ENCODE data around the gene RDH5. TPM values are rescaled to one million over a fixed set of nuclear protein-coding genes. Genes with fewer than 3 reads are reported as not detected.

The RDH5 gene
- total RNA-seq, 1 experiment from 2014 or later, result 12.6 TPM

GRCh38 chr12:55693323-55694187 is 26.6 kb upstream of the RDH5 start:
- no TSS peak for BruUV-seq (replicated peaks)
- ChIA-PET CTCF (no interaction called here), POLR2A (ENCODE audit: unreplicated experiment) (no interaction called here)
- TF ChIP-seq CTCF (conservative IDR thresholded peaks at IDR 0.05), result no peak
- no peak for TF ChIP-seq EZH2 (IDR thresholded peaks at IDR 0.05; ENCODE audit: low read depth)
- no peak for DNase-seq
- no peak overlapping the region for H3K4me3 ChIP-seq
- intact Hi-C loops (cut with micrococcal nuclease; ENCODE audit: unreplicated experiment), result no loop called here
- no peak overlapping the region for H3K27ac ChIP-seq
- no peaks in the 10 kb centered on the region for H3K4me1 ChIP-seq (replicated peaks; ENCODE audit: insufficient read depth)
- peaks cover 41% of the 10 kb centered on the region for H3K27me3 ChIP-seq (ENCODE audit: insufficient read depth, low read depth)
- no peaks in the 10 kb centered on the region for H3K36me3 ChIP-seq (ENCODE audit: low read depth)
- no peaks in the 10 kb centered on the region for H3K79me2 ChIP-seq (ENCODE audit: low read depth)
- no peak overlapping the region for H3K4me2 ChIP-seq
- H4K20me1 ChIP-seq (ENCODE audit: insufficient read depth), result no peaks in the 10 kb centered on the region
- H3K9me3 ChIP-seq (ENCODE audit: insufficient read depth, low read depth), result no peaks in the 10 kb centered on the region
- H2AFZ ChIP-seq, result no peak overlapping the region
- H3F3A ChIP-seq (ENCODE audit: insufficient read depth, low read depth), result no peaks in the 10 kb centered on the region
- H3K9me2 ChIP-seq (ENCODE audit: insufficient read depth), result no peaks in the 10 kb centered on the region

- H3K4me3 ChIP-seq, result no peak overlapping the region
- H4K20me1 ChIP-seq (ENCODE audit: insufficient read depth), result no peaks in the 10 kb centered on the region
- H3K79me2 ChIP-seq (ENCODE audit: low read depth), result no peaks in the 10 kb centered on the region
- H3F3A ChIP-seq (ENCODE audit: insufficient read depth, low read depth), result no peaks in the 10 kb centered on the region
- H3K9me3 ChIP-seq (ENCODE audit: insufficient read depth, low read depth), result no peaks in the 10 kb centered on the region
- H3K4me2 ChIP-seq, result no peak overlapping the region
- H3K4me1 ChIP-seq (replicated peaks; ENCODE audit: insufficient read depth), result no peaks in the 10 kb centered on the region
- intact Hi-C loops (cut with micrococcal nuclease; ENCODE audit: unreplicated experiment), result no loop called here
- no peaks in the 10 kb centered on the region for H3K36me3 ChIP-seq (ENCODE audit: low read depth)
- TF ChIP-seq CTCF (conservative IDR thresholded peaks at IDR 0.05), result no peak
- no peak for TF ChIP-seq EZH2 (IDR thresholded peaks at IDR 0.05; ENCODE audit: low read depth)
- POLR2A ChIA-PET (ENCODE audit: unreplicated experiment), result no interaction called here
- CTCF ChIA-PET, result no interaction called here
- BruUV-seq (replicated peaks), result no TSS peak
- no peak overlapping the region for H3K27ac ChIP-seq
- DNase-seq, result no peak
- H3K9me2 ChIP-seq (ENCODE audit: insufficient read depth), result no peaks in the 10 kb centered on the region
- H2AFZ ChIP-seq, result no peak overlapping the region
- peaks cover 39% of the 10 kb centered on the region for H3K27me3 ChIP-seq (ENCODE audit: insufficient read depth, low read depth)
Measured at GRCh38 chr12:55694188-55694515, 26.0 kb upstream of the RDH5 start.

GRCh38 chr12:55694651-55695050 is 25.5 kb upstream of the RDH5 start:
- H3K27me3 ChIP-seq (ENCODE audit: insufficient read depth, low read depth), result peaks cover 41% of the 10 kb centered on the region
- no peaks in the 10 kb centered on the region for H3F3A ChIP-seq (ENCODE audit: insufficient read depth, low read depth)
- no peak overlapping the region for H3K4me2 ChIP-seq
- no peak overlapping the region for H3K27ac ChIP-seq
- no peak for DNase-seq
- no peaks in the 10 kb centered on the region for H3K9me2 ChIP-seq (ENCODE audit: insufficient read depth)
- no peaks in the 10 kb centered on the region for H3K79me2 ChIP-seq (ENCODE audit: low read depth)
- H4K20me1 ChIP-seq (ENCODE audit: insufficient read depth), result no peaks in the 10 kb centered on the region
- TF ChIP-seq CTCF (conservative IDR thresholded peaks at IDR 0.05) (no peak), EZH2 (IDR thresholded peaks at IDR 0.05; ENCODE audit: low read depth) (no peak)
- intact Hi-C loops (cut with micrococcal nuclease; ENCODE audit: unreplicated experiment), result no loop called here
- H3K4me3 ChIP-seq, result no peak overlapping the region
- no peak overlapping the region for H2AFZ ChIP-seq
- ChIA-PET CTCF (no interaction called here), POLR2A (ENCODE audit: unreplicated experiment) (no interaction called here)
- no TSS peak for BruUV-seq (replicated peaks)
- no peaks in the 10 kb centered on the region for H3K36me3 ChIP-seq (ENCODE audit: low read depth)
- no peaks in the 10 kb centered on the region for H3K4me1 ChIP-seq (replicated peaks; ENCODE audit: insufficient read depth)
- no peaks in the 10 kb centered on the region for H3K9me3 ChIP-seq (ENCODE audit: insufficient read depth, low read depth)
